ENCODE measurements around the gene SYT2. TPM values are rescaled to one million over a fixed set of nuclear protein-coding genes. Genes with fewer than 3 reads are reported as not detected.
"Not testable (repeated sequence)": the region's sequence is repeated elsewhere in the genome, so short reads cannot be mapped to it uniquely, and the experiment has no call there.

The SYT2 gene
- total RNA-seq, 1 experiment from 2014 or later: 12.1 TPM

GRCh38 chr1:202553560-202554038 is 156.7 kb downstream of the SYT2 start:
- TF ChIP-seq FOXK1 (CRISPR knock-in tag; IDR thresholded peaks at IDR 0.05) (no peak), GABPB1 (CRISPR knock-in tag; IDR thresholded peaks at IDR 0.05) (no peak)
- peak overlapping the region; percentile 55; the same call in 1 of the 2 replicates for H3K27ac Mint-ChIP-seq
- DNase-seq (ENCODE audit: low spot score): no peak
- H3K9me3 Mint-ChIP-seq: no peaks in the 10 kb centered on the region
- peaks cover 13% of the 10 kb centered on the region for H3K4me1 Mint-ChIP-seq
- no peaks in the 10 kb centered on the region for H3K27me3 Mint-ChIP-seq (ENCODE audit: low read depth)
- ChIA-PET POLR2A (no interaction called here), CTCF (no interaction called here)
- ATAC-seq: no peak
- H3K36me3 Mint-ChIP-seq: no peaks in the 10 kb centered on the region
- no peak overlapping the region for H3K4me3 Mint-ChIP-seq

- H3K4me3 Mint-ChIP-seq; DNase-seq (ENCODE audit: low spot score); H3K9me3 Mint-ChIP-seq; H3K27me3 Mint-ChIP-seq (ENCODE audit: low read depth); H3K36me3 Mint-ChIP-seq; POLR2A ChIA-PET; CTCF ChIA-PET; ATAC-seq; H3K27ac Mint-ChIP-seq: not testable (repeated sequence)
- H3K4me1 Mint-ChIP-seq: peaks cover 13% of the 10 kb centered on the region
Observed at GRCh38 chr1:202553078-202553477, 157.2 kb downstream of the SYT2 start.

DNA sequence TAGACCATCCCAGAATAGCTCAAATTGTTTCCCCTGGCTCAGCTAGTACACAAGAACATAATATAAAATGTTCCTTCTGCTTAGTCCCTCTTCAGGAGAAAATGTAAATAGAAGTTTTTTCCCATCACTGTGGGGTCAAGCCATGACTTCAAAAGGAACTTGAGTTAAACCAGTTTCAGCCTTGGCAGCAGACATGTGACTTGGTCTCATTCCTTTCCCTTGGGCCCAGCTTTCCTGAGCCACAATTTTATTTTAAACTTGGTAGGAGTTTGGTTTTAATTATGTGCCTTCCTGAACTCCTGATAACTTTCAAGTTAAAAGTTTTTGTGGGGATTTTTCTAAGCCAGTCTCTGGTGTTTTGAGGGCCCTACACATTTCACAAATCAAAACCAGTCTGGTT is 157.6 kb downstream of the SYT2 start:
- H3K27ac Mint-ChIP-seq; DNase-seq (ENCODE audit: low spot score); H3K9me3 Mint-ChIP-seq; H3K36me3 Mint-ChIP-seq; H3K27me3 Mint-ChIP-seq (ENCODE audit: low read depth); POLR2A ChIA-PET; ATAC-seq; H3K4me3 Mint-ChIP-seq: not testable (repeated sequence)
- CTCF ChIA-PET: interaction anchor here (1.0 kb wide), 1 partner anchor 51 kb away, joined by 3 read pairs; no protein-coding TSS in a partner anchor
- peaks cover 13% of the 10 kb centered on the region for H3K4me1 Mint-ChIP-seq

- Mint-ChIP-seq H3K27me3 (ENCODE audit: low read depth) (no peaks in the 10 kb centered on the region), H3K9me3 (no peaks in the 10 kb centered on the region), H3K4me1 (peaks cover 12% of the 10 kb centered on the region), H3K4me3 (no peak overlapping the region), H3K27ac (0 out of 2 replicates have a peak overlapping the region, but pooled peaks have one; percentile 10), H3K36me3 (no peaks in the 10 kb centered on the region)
- no peak for DNase-seq (ENCODE audit: low spot score)
- ChIA-PET POLR2A (interaction anchor here (0.6 kb wide), 1 partner anchor 296 kb away, joined by 4 read pairs; no protein-coding TSS in a partner anchor), CTCF (interaction anchor here (0.8 to 2.7 kb wide), 4 partner anchors 10 to 50 kb away, joined by 3 to 15 read pairs (median 4); no protein-coding TSS in a partner anchor)
- no peak for ATAC-seq
- TF ChIP-seq USF2 (CRISPR knock-in tag; IDR thresholded peaks at IDR 0.05) (no peak), CREB1 (CRISPR knock-in tag; IDR thresholded peaks at IDR 0.05) (no peak), EMX1 (CRISPR knock-in tag; IDR thresholded peaks at IDR 0.05) (no peak), ZNF671 (CRISPR knock-in tag; IDR thresholded peaks at IDR 0.05) (no peak), ZNF232 (CRISPR knock-in tag; IDR thresholded peaks at IDR 0.05) (no peak), AFF4 (CRISPR knock-in tag; IDR thresholded peaks at IDR 0.05; ENCODE audit: borderline replicate concordance) (no peak)
- TF ChIP-seq, protein P1, sequence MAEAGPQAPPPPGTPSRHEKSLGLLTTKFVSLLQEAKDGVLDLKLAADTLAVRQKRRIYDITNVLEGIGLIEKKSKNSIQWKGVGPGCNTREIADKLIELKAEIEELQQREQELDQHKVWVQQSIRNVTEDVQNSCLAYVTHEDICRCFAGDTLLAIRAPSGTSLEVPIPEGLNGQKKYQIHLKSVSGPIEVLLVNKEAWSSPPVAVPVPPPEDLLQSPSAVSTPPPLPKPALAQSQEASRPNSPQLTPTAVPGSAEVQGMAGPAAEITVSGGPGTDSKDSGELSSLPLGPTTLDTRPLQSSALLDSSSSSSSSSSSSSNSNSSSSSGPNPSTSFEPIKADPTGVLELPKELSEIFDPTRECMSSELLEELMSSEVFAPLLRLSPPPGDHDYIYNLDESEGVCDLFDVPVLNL (CRISPR knock-in tag; IDR thresholded peaks at IDR 0.05; ENCODE audit: borderline replicate concordance, low read depth): no peak
- TF ChIP-seq, protein P2, sequence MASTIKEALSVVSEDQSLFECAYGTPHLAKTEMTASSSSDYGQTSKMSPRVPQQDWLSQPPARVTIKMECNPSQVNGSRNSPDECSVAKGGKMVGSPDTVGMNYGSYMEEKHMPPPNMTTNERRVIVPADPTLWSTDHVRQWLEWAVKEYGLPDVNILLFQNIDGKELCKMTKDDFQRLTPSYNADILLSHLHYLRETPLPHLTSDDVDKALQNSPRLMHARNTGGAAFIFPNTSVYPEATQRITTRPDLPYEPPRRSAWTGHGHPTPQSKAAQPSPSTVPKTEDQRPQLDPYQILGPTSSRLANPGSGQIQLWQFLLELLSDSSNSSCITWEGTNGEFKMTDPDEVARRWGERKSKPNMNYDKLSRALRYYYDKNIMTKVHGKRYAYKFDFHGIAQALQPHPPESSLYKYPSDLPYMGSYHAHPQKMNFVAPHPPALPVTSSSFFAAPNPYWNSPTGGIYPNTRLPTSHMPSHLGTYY (CRISPR knock-in tag; IDR thresholded peaks at IDR 0.05): no peak
- TF ChIP-seq, protein P3, sequence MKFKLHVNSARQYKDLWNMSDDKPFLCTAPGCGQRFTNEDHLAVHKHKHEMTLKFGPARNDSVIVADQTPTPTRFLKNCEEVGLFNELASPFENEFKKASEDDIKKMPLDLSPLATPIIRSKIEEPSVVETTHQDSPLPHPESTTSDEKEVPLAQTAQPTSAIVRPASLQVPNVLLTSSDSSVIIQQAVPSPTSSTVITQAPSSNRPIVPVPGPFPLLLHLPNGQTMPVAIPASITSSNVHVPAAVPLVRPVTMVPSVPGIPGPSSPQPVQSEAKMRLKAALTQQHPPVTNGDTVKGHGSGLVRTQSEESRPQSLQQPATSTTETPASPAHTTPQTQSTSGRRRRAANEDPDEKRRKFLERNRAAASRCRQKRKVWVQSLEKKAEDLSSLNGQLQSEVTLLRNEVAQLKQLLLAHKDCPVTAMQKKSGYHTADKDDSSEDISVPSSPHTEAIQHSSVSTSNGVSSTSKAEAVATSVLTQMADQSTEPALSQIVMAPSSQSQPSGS (CRISPR knock-in tag; IDR thresholded peaks at IDR 0.05; ENCODE audit: borderline replicate concordance, low read depth): no peak
Observed at GRCh38 chr1:202551683-202552082, 158.6 kb downstream of the SYT2 start.

GRCh38 chr1:202550088-202550487 is 160.2 kb downstream of the SYT2 start:
- ChIA-PET CTCF (interaction anchor here (1.4 to 2.7 kb wide), 2 partner anchors 12 to 50 kb away, joined by 3 to 15 read pairs; no protein-coding TSS in a partner anchor), POLR2A (interaction anchor here (0.6 kb wide), 1 partner anchor 985 kb away, joined by 6 read pairs; no protein-coding TSS in a partner anchor)
- H3K9me3 Mint-ChIP-seq; H3K4me1 Mint-ChIP-seq; H3K36me3 Mint-ChIP-seq; H3K27me3 Mint-ChIP-seq (ENCODE audit: low read depth); H3K27ac Mint-ChIP-seq; H3K4me3 Mint-ChIP-seq; ATAC-seq; DNase-seq (ENCODE audit: low spot score): not testable (repeated sequence)

Measured in WTC11 (cell line).